Nephron progenitor cell (in vitro differentiated cells): Measurements from ENCODE around the gene HIVEP2.

Source experiments
- DNase-seq: peaks from one replicate; pipeline ENCODE4 v3.0.0; 2021
- H3K27ac Mint-ChIP-seq: 2 replicates; pipeline ENCODE4 v1.8.0; 2021; ENCODE audit warnings: mild to moderate bottlenecking, moderate library complexity, mixed read lengths
- H3K27me3 Mint-ChIP-seq: 2 replicates; pipeline ENCODE4 v1.8.0; 2021; ENCODE audit warnings: mild to moderate bottlenecking, low read depth, mixed read lengths; ENCODE audit not compliant: poor library complexity
- H3K36me3 Mint-ChIP-seq: 2 replicates; pipeline ENCODE4 v1.8.0; 2021; ENCODE audit warnings: low read depth, mixed read lengths
- H3K4me1 Mint-ChIP-seq: 2 replicates; pipeline ENCODE4 v1.8.0; 2021; ENCODE audit warnings: mixed read lengths
- H3K4me3 Mint-ChIP-seq: 2 replicates; pipeline ENCODE4 v1.8.0; 2021; ENCODE audit warnings: mild to moderate bottlenecking, moderate library complexity, mixed read lengths
- H3K9me3 Mint-ChIP-seq: 2 replicates; pipeline ENCODE4 v1.8.0; 2021; ENCODE audit warnings: mild to moderate bottlenecking, moderate library complexity, mixed read lengths
- TF ChIP-seq, protein P1 (sequence below): fragments of 200-600 bp; sonication (generic); IDR thresholded peaks from 2 replicates; pipeline ENCODE4 v1.5.0; 2021; ENCODE audit warnings: antibody characterized with exemption

Gene HIVEP2

DNA sequence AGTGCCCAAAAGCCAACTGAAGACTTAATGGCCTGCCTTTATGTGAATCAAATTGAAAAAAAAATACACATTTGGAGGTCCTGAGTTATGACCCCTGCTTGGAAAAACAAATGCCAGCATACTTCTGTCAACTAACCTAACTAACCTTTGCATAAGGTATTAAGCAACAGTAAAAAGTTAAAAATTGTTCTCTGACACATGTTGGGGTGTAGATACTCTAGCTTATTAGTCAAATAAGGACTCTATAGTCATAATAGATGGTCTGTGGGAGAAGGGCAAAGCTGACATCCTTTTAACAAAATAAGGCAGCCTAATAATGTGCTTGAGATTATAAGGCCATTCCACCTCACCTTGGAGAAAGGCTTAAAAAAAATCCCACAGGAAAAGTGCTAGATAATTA is 140.5 kb downstream of the HIVEP2 start:
- Mint-ChIP-seq H3K4me3 (no peak overlapping the region), H3K36me3 (peaks cover 15% of the 10 kb centered on the region), H3K4me1 (peaks cover 22% of the 10 kb centered on the region), H3K27ac (no peak overlapping the region), H3K27me3 (no peaks in the 10 kb centered on the region), H3K9me3 (no peaks in the 10 kb centered on the region)
- TF ChIP-seq, protein P1, sequence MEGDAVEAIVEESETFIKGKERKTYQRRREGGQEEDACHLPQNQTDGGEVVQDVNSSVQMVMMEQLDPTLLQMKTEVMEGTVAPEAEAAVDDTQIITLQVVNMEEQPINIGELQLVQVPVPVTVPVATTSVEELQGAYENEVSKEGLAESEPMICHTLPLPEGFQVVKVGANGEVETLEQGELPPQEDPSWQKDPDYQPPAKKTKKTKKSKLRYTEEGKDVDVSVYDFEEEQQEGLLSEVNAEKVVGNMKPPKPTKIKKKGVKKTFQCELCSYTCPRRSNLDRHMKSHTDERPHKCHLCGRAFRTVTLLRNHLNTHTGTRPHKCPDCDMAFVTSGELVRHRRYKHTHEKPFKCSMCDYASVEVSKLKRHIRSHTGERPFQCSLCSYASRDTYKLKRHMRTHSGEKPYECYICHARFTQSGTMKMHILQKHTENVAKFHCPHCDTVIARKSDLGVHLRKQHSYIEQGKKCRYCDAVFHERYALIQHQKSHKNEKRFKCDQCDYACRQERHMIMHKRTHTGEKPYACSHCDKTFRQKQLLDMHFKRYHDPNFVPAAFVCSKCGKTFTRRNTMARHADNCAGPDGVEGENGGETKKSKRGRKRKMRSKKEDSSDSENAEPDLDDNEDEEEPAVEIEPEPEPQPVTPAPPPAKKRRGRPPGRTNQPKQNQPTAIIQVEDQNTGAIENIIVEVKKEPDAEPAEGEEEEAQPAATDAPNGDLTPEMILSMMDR: no peak
- DNase-seq: no peak

- peaks cover 22% of the 10 kb centered on the region for H3K4me1 Mint-ChIP-seq
- H3K4me3 Mint-ChIP-seq: no peak overlapping the region
- TF ChIP-seq, protein P1: no peak
- DNase-seq: no peak
- no peaks in the 10 kb centered on the region for H3K9me3 Mint-ChIP-seq
- H3K27me3 Mint-ChIP-seq: no peaks in the 10 kb centered on the region
- H3K36me3 Mint-ChIP-seq: peaks cover 11% of the 10 kb centered on the region
- H3K27ac Mint-ChIP-seq: no peak overlapping the region
Observed at GRCh38 chr6:142803495-142804058, 141.4 kb downstream of the HIVEP2 start.

DNA sequence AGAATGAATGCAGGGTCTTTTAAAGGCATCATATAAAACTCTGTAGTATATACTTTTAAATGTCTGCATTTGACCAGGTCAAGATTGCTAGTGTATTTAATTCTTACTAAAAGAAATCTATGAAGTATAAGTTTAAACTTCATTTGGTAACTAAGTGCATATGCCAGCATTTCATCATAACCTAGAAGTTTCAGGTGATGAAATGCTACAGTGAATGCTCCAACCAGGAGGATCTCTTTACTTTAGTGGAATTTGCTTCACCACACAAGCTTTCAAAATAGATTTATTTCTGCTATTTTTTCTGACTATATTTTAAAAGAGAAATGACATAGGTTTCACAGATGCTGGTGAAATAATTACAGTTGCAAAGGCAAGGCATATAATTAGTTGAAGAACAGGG is 141.9 kb downstream of the HIVEP2 start:
- peaks cover 10% of the 10 kb centered on the region for H3K36me3 Mint-ChIP-seq
- H3K27ac Mint-ChIP-seq: no peak overlapping the region
- H3K4me3 Mint-ChIP-seq: no peak overlapping the region
- peaks cover 21% of the 10 kb centered on the region for H3K4me1 Mint-ChIP-seq
- H3K9me3 Mint-ChIP-seq: no peaks in the 10 kb centered on the region
- DNase-seq: no peak
- H3K27me3 Mint-ChIP-seq: no peaks in the 10 kb centered on the region
- TF ChIP-seq, protein P1: no peak

- Mint-ChIP-seq H3K36me3 (peaks cover 5% of the 10 kb centered on the region), H3K9me3 (no peaks in the 10 kb centered on the region), H3K4me1 (peaks cover 16% of the 10 kb centered on the region), H3K4me3 (no peak overlapping the region), H3K27me3 (no peaks in the 10 kb centered on the region), H3K27ac (no peak overlapping the region)
- no peak for DNase-seq
- TF ChIP-seq, protein P1: no peak
Observed at GRCh38 chr6:142802124-142802523, 142.9 kb downstream of the HIVEP2 start.

DNA sequence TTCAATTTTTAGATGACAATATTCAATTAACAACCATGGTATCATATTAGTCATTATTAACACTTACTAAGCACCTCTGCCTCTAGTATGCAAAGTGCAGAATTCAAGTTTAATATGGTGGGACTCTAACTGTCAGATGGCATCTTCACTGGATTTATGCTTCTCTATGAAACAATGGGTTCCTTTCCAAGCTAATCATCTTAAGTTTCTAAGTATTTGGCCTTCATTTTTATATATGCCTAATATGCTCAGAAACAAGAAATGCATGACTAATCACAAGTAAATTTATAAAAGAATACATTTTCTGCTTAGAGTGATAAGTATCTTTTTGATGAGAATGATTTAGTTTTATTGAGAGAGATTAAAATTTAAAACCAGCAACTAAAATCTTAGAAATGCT is 144.7 kb downstream of the HIVEP2 start:
- Mint-ChIP-seq H3K9me3 (no peaks in the 10 kb centered on the region), H3K36me3 (no peaks in the 10 kb centered on the region), H3K27ac (no peak overlapping the region), H3K27me3 (no peaks in the 10 kb centered on the region), H3K4me1 (peaks cover 16% of the 10 kb centered on the region), H3K4me3 (no peak overlapping the region)
- no peak for DNase-seq
- TF ChIP-seq, protein P1: no peak

GRCh38 chr6:142799639-142800038 is 145.3 kb downstream of the HIVEP2 start:
- H3K4me3 Mint-ChIP-seq: no peak overlapping the region
- H3K4me1 Mint-ChIP-seq: peaks cover 9% of the 10 kb centered on the region
- H3K9me3 Mint-ChIP-seq: no peaks in the 10 kb centered on the region
- TF ChIP-seq, protein P1: no peak
- no peak for DNase-seq
- no peaks in the 10 kb centered on the region for H3K27me3 Mint-ChIP-seq
- no peak overlapping the region for H3K27ac Mint-ChIP-seq
- no peaks in the 10 kb centered on the region for H3K36me3 Mint-ChIP-seq
